ENCODE data around the gene CCNI2.

The CCNI2 gene

GRCh38 chr5:132766020-132766805 is 19.0 kb downstream of the CCNI2 start:
- no peak for DNase-seq

DNA sequence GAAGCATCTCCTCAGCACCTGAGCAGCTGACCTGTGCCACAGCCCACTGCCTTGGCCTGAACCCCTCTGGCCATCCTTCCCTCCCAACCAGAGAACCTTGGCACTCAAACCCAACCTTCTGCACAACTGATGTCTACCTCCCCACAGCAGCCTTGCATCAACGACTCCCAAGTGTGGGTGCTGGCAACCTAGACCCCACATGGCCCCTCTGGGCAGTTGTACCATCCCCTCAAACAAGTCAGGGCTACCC is 19.5 kb downstream of the CCNI2 start:
- DNase-seq: no peak

GRCh38 chr5:132767150-132767549 is 19.9 kb downstream of the CCNI2 start:
- no peak for DNase-seq

DNA sequence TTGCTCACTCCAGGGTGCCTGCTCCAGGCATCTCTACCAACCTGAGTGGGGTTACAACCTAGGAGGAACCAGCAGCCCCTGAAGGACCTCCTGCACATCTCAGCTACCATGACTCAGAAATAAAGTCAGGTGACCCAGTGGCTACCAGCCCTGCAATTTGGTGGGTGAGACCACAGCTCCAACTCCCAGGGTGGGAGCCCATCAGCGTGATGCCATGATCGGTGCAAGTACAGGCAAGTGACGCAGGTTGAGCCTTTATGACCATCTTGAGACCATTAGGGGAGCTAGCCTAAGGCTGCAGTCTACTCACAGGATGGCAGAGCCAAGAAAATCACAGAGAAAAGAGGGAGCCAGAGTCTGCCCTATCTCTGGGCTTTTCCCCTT is 21.3 kb downstream of the CCNI2 start:
- DNase-seq: no peak

GRCh38 chr5:132770476-132771159 is 23.4 kb downstream of the CCNI2 start:
- no peak for DNase-seq

GRCh38 chr5:132771503-132771998 is 24.3 kb downstream of the CCNI2 start:
- no peak for DNase-seq

- DNase-seq: no peak
Measured at GRCh38 chr5:132772291-132773070, 25.3 kb downstream of the CCNI2 start.

GRCh38 chr5:132773114-132773513 is 25.9 kb downstream of the CCNI2 start:
- no peak for DNase-seq

DNA sequence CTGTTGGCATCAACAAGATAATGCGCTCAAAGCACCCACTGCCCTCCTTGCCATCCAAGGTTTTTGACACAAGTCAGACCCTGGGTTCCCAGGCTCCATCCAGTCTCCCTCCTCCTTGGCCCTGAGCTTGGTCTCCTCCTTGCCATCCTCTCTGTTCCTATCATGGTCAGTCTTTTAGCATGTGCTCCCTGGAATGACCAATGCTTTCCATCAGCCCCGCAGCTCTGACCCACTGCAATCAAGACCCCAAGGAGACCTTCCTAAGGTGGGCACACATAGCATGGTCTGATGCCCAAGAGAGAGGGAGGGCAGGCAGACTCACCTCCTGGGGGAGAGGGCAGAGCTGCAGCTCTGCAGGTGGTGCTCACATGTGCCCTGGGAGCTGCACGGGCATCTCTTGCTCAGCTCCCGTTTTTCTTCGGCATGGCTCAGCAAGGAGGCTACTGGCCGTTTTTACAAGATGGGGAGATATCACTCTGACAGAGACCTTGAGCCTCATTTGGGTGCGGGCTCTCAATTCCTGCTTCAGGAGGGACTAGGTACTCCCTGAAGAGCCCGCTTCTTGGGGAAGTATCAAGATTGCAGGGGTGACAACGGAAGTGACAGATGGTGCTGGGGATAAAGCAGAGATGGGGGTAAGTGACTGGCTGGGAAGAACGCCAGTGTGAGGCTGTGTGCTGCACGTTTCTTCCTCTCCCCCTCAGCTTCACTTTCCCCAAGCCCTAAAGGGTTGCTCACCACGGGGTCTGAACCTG is 26.6 kb downstream of the CCNI2 start:
- DNase-seq: no peak

DNA sequence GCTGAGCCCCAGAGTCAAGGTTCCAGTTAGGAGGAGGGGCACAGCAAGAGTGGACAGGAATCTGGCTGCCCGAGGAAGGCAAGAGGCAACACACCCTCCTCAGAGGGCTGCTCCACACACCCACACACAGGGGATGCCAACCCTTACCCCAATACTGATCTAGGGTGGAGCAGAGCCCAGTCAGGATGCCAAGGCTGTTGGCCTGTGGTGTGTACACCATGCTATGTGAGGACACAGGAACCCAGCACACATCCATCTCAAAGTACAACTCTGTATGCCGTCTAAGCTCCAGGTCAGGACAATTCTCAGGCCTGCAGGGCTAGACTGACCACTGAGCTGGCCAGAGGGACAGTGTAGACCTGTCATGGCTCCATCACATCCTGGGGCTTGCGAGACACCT is 27.2 kb downstream of the CCNI2 start:
- DNase-seq: no peak

DNA sequence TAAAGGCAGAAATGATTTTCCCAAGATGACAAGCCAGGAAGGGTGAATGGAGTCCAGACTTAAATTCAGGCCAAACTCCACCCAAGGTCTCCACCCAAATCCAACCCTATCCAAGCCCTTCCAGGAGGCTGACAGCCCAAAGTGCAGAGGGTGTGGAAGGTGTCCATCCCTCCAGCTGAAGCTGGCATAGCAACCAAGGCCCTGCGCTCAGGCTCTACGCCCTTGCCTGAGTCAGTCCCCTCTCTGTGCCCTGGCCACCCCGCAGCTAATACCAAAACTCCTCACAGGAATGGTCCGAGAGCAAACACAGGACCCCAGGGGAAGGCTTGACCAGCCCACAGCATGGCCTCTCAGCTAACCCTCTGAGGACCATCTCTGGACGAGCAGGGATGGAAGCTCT is 27.7 kb downstream of the CCNI2 start:
- no peak for DNase-seq

GRCh38 chr5:132775476-132775961 is 28.3 kb downstream of the CCNI2 start:
- DNase-seq: no peak

DNA sequence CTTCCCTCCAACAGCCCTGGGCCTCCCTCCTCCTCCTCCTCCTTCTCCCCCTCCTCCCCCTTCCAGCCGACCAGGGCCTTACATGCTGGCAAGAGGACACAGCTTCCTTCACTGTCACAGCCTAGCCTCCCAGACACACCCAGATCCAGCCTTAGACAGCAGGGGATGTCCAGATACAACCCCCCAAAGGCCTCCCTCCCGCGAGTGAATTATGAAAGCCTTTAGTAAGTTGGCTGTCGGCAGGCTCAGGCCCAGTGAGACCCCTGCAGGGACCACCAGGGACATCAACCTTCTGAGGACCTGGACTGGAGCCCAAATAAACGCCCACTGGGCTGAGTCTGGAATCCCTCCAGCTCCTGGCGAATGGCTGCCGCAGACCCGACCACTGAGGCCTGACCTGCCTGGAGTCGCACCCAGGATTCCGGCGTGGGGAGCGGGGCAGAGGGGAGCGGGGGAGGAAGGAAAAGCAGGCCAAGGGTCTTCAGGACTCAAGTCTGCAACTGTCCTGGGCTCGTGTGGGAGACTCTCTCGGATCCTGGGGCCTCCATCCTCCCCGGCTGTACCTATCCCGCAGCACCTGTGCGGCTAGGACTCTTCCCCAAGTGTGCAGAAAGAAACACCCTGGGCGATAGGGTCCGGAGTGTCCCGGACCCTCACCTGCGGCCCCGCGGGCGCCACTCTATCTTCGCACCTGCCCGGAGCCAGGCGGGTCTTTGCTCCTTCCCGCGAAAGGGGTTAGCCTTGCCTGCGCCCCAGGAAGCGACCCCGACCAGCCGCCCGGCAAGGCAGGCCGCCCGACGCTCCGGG is 29.1 kb downstream of the CCNI2 start:
- peak; percentile 8 for DNase-seq

GRCh38 chr5:132776938-132777208 is 29.6 kb downstream of the CCNI2 start:
- no peak for DNase-seq

DNA sequence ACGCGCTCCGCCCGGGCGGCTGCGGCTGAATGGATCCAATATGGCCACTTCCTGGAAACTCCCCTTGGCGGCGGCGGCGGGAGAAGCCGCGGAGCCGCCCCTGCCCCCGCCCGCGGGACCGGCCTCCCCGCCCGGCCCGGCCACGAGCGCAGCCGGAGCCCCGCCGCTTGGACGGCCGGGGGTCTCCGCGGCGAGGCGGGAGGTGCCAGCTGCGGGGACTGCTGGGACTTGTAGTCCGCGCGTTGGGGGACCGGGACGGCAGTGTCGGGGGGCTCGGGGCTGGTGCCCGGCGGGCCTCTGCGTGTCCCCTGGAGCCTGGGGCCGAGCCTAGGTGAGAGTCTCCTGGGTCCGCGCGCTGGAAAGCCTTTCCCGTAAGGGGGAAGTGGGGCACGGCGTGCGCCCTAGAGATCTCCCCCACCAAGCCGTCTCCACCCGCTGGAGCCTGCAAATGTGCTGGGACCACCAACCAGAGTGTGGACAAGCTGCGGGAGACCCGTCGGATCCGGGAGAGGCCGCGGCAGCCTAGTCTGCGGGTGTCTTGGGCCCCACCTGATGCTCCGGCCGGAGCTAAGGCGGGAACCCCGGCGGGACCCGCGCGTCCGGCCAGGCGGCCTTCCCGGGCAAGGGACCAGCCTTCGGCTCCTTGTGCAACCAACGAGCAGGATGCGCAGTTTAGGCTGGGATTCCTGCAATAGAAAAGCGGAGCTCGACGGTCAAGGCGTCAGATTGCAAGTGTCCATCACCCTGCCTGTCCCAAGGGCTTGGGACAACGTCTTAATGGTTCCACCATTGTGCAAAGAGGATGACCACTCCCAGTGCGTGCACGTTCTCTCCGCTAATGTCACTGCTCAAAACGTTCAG is 30.2 kb downstream of the CCNI2 start, which contains the start of gene SEPTIN8:
Gene SEPTIN8 (minus strand): TSS at position 31 of the 861 bp plus-strand sequence. CDS start 102 bp downstream, outside the sequence.
- DNase-seq: peak; percentile 42

- no peak for DNase-seq
Measured at GRCh38 chr5:132778129-132778528, 30.9 kb downstream of the CCNI2 start.

- DNase-seq: no peak
Measured at GRCh38 chr5:132778856-132779255, 31.6 kb downstream of the CCNI2 start.

DNA sequence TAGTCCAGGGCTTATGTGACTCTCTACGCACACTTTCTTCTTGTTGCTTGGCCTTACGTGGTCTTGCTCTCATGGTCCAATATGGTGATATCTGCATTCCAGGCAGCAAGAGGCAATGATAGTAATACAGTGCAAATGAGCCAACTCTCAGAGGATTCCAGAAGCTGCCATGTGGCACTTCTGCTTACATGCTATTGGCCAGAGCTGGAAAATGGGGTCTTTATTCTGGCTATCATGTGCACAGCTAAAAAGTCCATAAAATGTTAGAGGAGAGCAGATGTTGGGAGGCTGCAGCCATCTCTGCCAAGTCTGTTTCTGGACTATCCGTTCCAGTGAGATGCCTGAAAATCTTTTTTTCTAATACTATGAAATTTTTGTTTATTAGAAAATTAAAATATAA is 32.7 kb downstream of the CCNI2 start:
- no peak for DNase-seq

- no peak for DNase-seq
Measured at GRCh38 chr5:132780577-132780976, 33.4 kb downstream of the CCNI2 start.

GRCh38 chr5:132781029-132781428 is 33.8 kb downstream of the CCNI2 start:
- no peak for DNase-seq

GRCh38 chr5:132782101-132782500 is 34.9 kb downstream of the CCNI2 start:
- no peak for DNase-seq
